ENCODE data around the gene CLSTN1.

The CLSTN1 gene

GRCh38 chr1:9680091-9680490 lies 143.7 kb downstream of the CLSTN1 start:
- Histone ChIP-seq H3K27me3 (ENCODE audit: insufficient read depth, poor library complexity, severe bottlenecking) (no peaks in the 10 kb centered on the region), H3K27ac (ENCODE audit: poor library complexity, severe bottlenecking) (no peak overlapping the region), H3K4me1 (ENCODE audit: insufficient read depth, poor library complexity, severe bottlenecking) (no peaks in the 10 kb centered on the region), H3K9me3 (ENCODE audit: severe bottlenecking) (no peaks in the 10 kb centered on the region), H3K36me3 (ENCODE audit: low read depth) (no peaks in the 10 kb centered on the region), H3K4me3 (ENCODE audit: severe bottlenecking) (no peak overlapping the region)
- no peak for ATAC-seq (ENCODE audit: low read depth)
- TF ChIP-seq, protein P1, sequence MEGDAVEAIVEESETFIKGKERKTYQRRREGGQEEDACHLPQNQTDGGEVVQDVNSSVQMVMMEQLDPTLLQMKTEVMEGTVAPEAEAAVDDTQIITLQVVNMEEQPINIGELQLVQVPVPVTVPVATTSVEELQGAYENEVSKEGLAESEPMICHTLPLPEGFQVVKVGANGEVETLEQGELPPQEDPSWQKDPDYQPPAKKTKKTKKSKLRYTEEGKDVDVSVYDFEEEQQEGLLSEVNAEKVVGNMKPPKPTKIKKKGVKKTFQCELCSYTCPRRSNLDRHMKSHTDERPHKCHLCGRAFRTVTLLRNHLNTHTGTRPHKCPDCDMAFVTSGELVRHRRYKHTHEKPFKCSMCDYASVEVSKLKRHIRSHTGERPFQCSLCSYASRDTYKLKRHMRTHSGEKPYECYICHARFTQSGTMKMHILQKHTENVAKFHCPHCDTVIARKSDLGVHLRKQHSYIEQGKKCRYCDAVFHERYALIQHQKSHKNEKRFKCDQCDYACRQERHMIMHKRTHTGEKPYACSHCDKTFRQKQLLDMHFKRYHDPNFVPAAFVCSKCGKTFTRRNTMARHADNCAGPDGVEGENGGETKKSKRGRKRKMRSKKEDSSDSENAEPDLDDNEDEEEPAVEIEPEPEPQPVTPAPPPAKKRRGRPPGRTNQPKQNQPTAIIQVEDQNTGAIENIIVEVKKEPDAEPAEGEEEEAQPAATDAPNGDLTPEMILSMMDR (IDR thresholded peaks at IDR 0.05; ENCODE audit: poor library complexity, severe bottlenecking), result no peak
- DNase-seq (ENCODE audit: low spot score), result no peak
